DND-41 (cell line): ENCODE measurements around the gene B3GNT5.

Source experiments
- ATAC-seq: fragments of 200-7000 bp; cut with Tn5 transposase; 3 replicates; pipeline ENCODE4 v1.9.1; 2021; ENCODE audit warnings: low read depth; ENCODE audit not compliant: insufficient read depth
- DNase-seq: peaks from one replicate; pipeline ENCODE4 v3.0.0-alpha.2; 2020
- H2AFZ ChIP-seq: 2 replicates; pipeline ENCODE4 v1.6.0; 2012; ENCODE audit warnings: low read depth, low read length
- H3K27ac ChIP-seq: 2 replicates; pipeline ENCODE4 v1.5.1; 2012; ENCODE audit warnings: low read length, inconsistent platforms
- H3K27me3 ChIP-seq: fragments of 200-600 bp; sonication (generic); 2 replicates; pipeline ENCODE4 v1.6.0; 2012; ENCODE audit warnings: low read length, mild to moderate bottlenecking, inconsistent platforms; ENCODE audit not compliant: insufficient read depth, poor library complexity
- H3K36me3 ChIP-seq: 2 replicates; pipeline ENCODE4 v1.5.1; 2012; ENCODE audit warnings: low read length, inconsistent platforms; ENCODE audit not compliant: insufficient read depth
- H3K4me1 ChIP-seq: 2 replicates; pipeline ENCODE4 v1.5.1; 2012; ENCODE audit warnings: mild to moderate bottlenecking, low read length; ENCODE audit not compliant: insufficient read depth
- H3K4me2 ChIP-seq: 2 replicates; pipeline ENCODE4 v1.6.0; 2012; ENCODE audit warnings: mild to moderate bottlenecking, moderate library complexity, low read length, inconsistent platforms; ENCODE audit not compliant: insufficient read depth
- H3K4me3 ChIP-seq, 2 experiments: fragments of 200-600 bp in 1 of 2; shearing (Covaris generic) in 1 of 2; 2 replicates each; pipeline ENCODE4 v1.5.1; 2012 to 2016; ENCODE audit warnings: inconsistent platforms in 2 of 2, low read length in 2 of 2, mild to moderate bottlenecking in 2 of 2, low read depth in 1 of 2, moderate library complexity in 1 of 2
- H3K79me2 ChIP-seq: 2 replicates; pipeline ENCODE4 v1.6.0; 2012; ENCODE audit warnings: low read length, inconsistent platforms; ENCODE audit not compliant: insufficient read depth
- H3K9ac ChIP-seq: 2 replicates; pipeline ENCODE4 v1.6.0; 2012; ENCODE audit warnings: low read depth, mild to moderate bottlenecking, inconsistent platforms, low read length, moderate library complexity
- H3K9me3 ChIP-seq: 2 replicates; pipeline ENCODE4 v1.5.1; 2012; ENCODE audit warnings: low read length, moderate library complexity, mild to moderate bottlenecking, inconsistent platforms; ENCODE audit not compliant: insufficient read depth, severe bottlenecking
- H4K20me1 ChIP-seq: 2 replicates; pipeline ENCODE4 v1.6.0; 2012; ENCODE audit warnings: low read length; ENCODE audit not compliant: insufficient read depth
- CTCF ChIP-seq: IDR thresholded peaks from 2 replicates; pipeline ENCODE4 v1.5.1; 2012; ENCODE audit warnings: borderline replicate concordance, low read length, moderate library complexity, mild to moderate bottlenecking; ENCODE audit not compliant: poor library complexity, severe bottlenecking; ENCODE audit errors: extremely low read depth
- EZH2 ChIP-seq: IDR thresholded peaks from 3 replicates; pipeline ENCODE4 v1.6.1; 2012; ENCODE audit warnings: borderline replicate concordance, low read depth, mild to moderate bottlenecking, moderate library complexity, low read length, inconsistent platforms; ENCODE audit not compliant: severe bottlenecking

Gene B3GNT5

DNA sequence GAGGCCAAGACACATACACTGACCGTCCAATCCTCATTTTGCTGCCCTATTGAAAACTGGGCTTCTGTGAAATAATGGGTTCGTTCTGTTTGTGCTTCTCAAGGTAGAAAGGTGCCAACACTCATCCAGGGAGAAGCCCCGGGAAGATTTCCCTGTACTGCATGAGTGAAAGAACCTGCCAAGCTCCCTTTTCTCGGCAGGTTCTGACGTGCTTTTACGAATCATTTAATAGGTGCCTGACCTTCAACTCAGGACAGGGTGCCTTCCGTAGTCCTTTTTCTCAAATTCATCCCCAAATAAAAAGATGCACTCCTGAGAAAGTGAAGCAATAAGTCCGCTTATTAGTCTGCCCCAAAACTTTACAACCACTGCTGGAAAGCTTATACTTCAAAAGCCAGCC is 64.2 kb downstream of the B3GNT5 start:
- DNase-seq (no peak), ATAC-seq (no peak)
- Histone ChIP-seq H3K4me1 (no peaks in the 10 kb centered on the region), H4K20me1 (no peaks in the 10 kb centered on the region), H3K4me2 (no peak overlapping the region), H3K27me3 (no peaks in the 10 kb centered on the region), H2AFZ (no peak overlapping the region), H3K4me3 (no peak overlapping the region), H3K36me3 (no peaks in the 10 kb centered on the region), H3K9ac (no peak overlapping the region), H3K9me3 (no peaks in the 10 kb centered on the region), H3K79me2 (no peaks in the 10 kb centered on the region), H3K27ac (no peak overlapping the region)
- TF ChIP-seq EZH2 (no peak), CTCF (no peak)

- Histone ChIP-seq H3K27me3 (no peaks in the 10 kb centered on the region), H3K9me3 (no peaks in the 10 kb centered on the region), H3K4me1 (no peaks in the 10 kb centered on the region), H3K4me3 (no peak overlapping the region), H3K27ac (no peak overlapping the region), H4K20me1 (no peaks in the 10 kb centered on the region), H3K79me2 (no peaks in the 10 kb centered on the region), H3K4me2 (no peak overlapping the region), H3K36me3 (no peaks in the 10 kb centered on the region), H3K9ac (no peak overlapping the region), H2AFZ (no peak overlapping the region)
- no peak for TF ChIP-seq CTCF
- TF ChIP-seq EZH2, result no peak
- DNase-seq (no peak), ATAC-seq (no peak)
These were observed 65.1 kb downstream of the B3GNT5 start for GRCh38 chr3:183317886-183318865.

DNA sequence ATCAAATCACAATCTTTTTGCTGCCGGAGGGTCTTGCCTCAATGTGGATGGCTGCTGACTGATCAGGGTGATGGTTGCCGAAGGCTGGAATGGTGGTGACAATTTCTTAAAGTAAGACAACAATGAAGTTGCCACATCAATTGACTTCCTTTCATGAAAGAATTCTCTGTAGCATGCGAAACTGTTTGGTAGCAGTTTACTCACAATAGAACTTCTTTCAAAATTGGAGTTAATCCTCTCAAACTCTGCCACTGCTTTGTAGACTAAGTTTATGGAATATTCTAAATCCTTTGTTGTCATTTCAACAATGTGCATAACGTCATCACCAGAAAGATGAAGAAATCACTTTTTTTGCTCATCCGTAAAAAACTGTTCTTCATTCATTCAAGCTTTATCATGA is 65.8 kb downstream of the B3GNT5 start:
- Histone ChIP-seq H3K36me3 (no peaks in the 10 kb centered on the region), H3K27ac (no peak overlapping the region), H3K4me1 (no peaks in the 10 kb centered on the region), H3K79me2 (no peaks in the 10 kb centered on the region), H3K4me3 (no peak overlapping the region), H3K9ac (no peak overlapping the region), H2AFZ (no peak overlapping the region), H3K27me3 (no peaks in the 10 kb centered on the region), H3K4me2 (no peak overlapping the region), H3K9me3 (no peaks in the 10 kb centered on the region), H4K20me1 (no peaks in the 10 kb centered on the region)
- DNase-seq (no peak), ATAC-seq (no peak)
- no peak for TF ChIP-seq EZH2
- TF ChIP-seq CTCF, result no peak

- ATAC-seq (no peak), DNase-seq (no peak)
- no peaks in the 10 kb centered on the region for H3K79me2 ChIP-seq
- no peak overlapping the region for H3K27ac ChIP-seq
- H3K4me3 ChIP-seq, result no peak overlapping the region
- H3K4me2 ChIP-seq, result no peak overlapping the region
- no peaks in the 10 kb centered on the region for H3K4me1 ChIP-seq
- no peak for TF ChIP-seq CTCF
- H3K27me3 ChIP-seq, result no peaks in the 10 kb centered on the region
- no peaks in the 10 kb centered on the region for H3K36me3 ChIP-seq
- no peak overlapping the region for H2AFZ ChIP-seq
- no peak overlapping the region for H3K9ac ChIP-seq
- no peaks in the 10 kb centered on the region for H3K9me3 ChIP-seq
- H4K20me1 ChIP-seq, result no peaks in the 10 kb centered on the region
These were observed 66.3 kb downstream of the B3GNT5 start for GRCh38 chr3:183319371-183319770.
